ENCODE results near the gene CACNA1B.

Gene CACNA1B

GRCh38 chr9:137870432-137870831, 7.2 kb upstream of the CACNA1B start:
- DNase-seq (ENCODE audit: low read depth in 2 of 2) = no peak
- no peak for TF ChIP-seq CTCF (IDR thresholded peaks at IDR 0.05; ENCODE audit: low read depth, low read length)
- H3K4me3 ChIP-seq (replicated peaks in 1 of 2; ENCODE audit: low read depth in 2 of 2, low read length in 2 of 2) = no peak overlapping the region

GRCh38 chr9:137872296-137872695, 5.3 kb upstream of the CACNA1B start:
- no peak for DNase-seq (ENCODE audit: low read depth in 2 of 2)
- H3K4me3 ChIP-seq (replicated peaks in 1 of 2; ENCODE audit: low read depth in 2 of 2, low read length in 2 of 2) = no peak overlapping the region
- TF ChIP-seq CTCF (IDR thresholded peaks at IDR 0.05; ENCODE audit: low read depth, low read length) = no peak

GRCh38 chr9:137873408-137873807, 4.2 kb upstream of the CACNA1B start:
- no peak for DNase-seq (ENCODE audit: low read depth in 2 of 2)
- no peak overlapping the region for H3K4me3 ChIP-seq (replicated peaks in 1 of 2; ENCODE audit: low read depth in 2 of 2, low read length in 2 of 2)
- no peak for TF ChIP-seq CTCF (IDR thresholded peaks at IDR 0.05; ENCODE audit: low read depth, low read length)

- TF ChIP-seq CTCF (IDR thresholded peaks at IDR 0.05; ENCODE audit: low read depth, low read length) = no peak
- DNase-seq (ENCODE audit: low read depth in 2 of 2) = no peak
- H3K4me3 ChIP-seq (replicated peaks in 1 of 2; ENCODE audit: low read depth in 2 of 2, low read length in 2 of 2) = no peak overlapping the region
Observed at GRCh38 chr9:137873858-137874362, 3.7 kb upstream of the CACNA1B start.

- no peak for TF ChIP-seq CTCF (IDR thresholded peaks at IDR 0.05; ENCODE audit: low read depth, low read length)
- H3K4me3 ChIP-seq (replicated peaks in 1 of 2; ENCODE audit: low read depth in 2 of 2, low read length in 2 of 2) = no peak overlapping the region
- DNase-seq (ENCODE audit: low read depth in 2 of 2) = no peak
Observed at GRCh38 chr9:137875354-137875753, 2.2 kb upstream of the CACNA1B start.

GRCh38 chr9:137875846-137876245, 1.7 kb upstream of the CACNA1B start:
- DNase-seq (ENCODE audit: low read depth in 2 of 2) = no peak
- H3K4me3 ChIP-seq (replicated peaks in 1 of 2; ENCODE audit: low read depth in 2 of 2, low read length in 2 of 2) = no peak overlapping the region
- TF ChIP-seq CTCF (IDR thresholded peaks at IDR 0.05; ENCODE audit: low read depth, low read length) = no peak

GRCh38 chr9:137876269-137876668, 1.3 kb upstream of the CACNA1B start:
- no peak for DNase-seq (ENCODE audit: low read depth in 2 of 2)
- H3K4me3 ChIP-seq (replicated peaks in 1 of 2; ENCODE audit: low read depth in 2 of 2, low read length in 2 of 2) = no peak overlapping the region
- TF ChIP-seq CTCF (IDR thresholded peaks at IDR 0.05; ENCODE audit: low read depth, low read length) = no peak
